Measurements from ENCODE around the gene DHDDS. TPM values are rescaled to one million over a fixed set of nuclear protein-coding genes. Genes with fewer than 3 reads are reported as not detected.

Gene DHDDS
- total and polyA plus RNA-seq, 2 of the 13 experiments (the other 11 are each of a cell fraction or from before 2014, with no cell fraction given) = 18.9 to 28.3 TPM

DNA sequence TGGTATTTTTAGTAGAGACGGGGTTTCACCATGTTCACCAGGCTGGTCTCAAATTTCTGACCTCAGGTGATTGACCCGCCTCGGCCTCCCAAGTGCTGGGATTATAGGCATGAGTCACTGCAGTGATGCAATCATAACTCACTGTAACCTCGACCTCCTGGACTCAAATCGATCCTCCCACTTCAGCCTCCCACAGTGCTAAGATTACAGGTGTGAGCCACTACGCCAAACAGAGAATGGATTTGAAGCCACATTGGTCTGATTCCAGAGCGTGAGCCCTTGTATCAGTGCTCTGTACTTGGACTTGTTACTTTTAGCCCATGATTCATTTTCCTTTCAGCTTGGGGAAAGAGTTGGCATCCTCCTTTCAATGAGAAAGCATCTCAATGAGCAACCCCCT, 44.7 kb upstream of the DHDDS start (continued):
- TF ChIP-seq, protein P1, sequence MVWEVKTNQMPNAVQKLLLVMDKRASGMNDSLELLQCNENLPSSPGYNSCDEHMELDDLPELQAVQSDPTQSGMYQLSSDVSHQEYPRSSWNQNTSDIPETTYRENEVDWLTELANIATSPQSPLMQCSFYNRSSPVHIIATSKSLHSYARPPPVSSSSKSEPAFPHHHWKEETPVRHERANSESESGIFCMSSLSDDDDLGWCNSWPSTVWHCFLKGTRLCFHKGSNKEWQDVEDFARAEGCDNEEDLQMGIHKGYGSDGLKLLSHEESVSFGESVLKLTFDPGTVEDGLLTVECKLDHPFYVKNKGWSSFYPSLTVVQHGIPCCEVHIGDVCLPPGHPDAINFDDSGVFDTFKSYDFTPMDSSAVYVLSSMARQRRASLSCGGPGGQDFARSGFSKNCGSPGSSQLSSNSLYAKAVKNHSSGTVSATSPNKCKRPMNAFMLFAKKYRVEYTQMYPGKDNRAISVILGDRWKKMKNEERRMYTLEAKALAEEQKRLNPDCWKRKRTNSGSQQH (CRISPR knock-in tag; IDR thresholded peaks at IDR 0.05; ENCODE audit: low read depth) = 0 out of 2 replicates have a peak, but pooled peaks have one; percentile 20
- no peak for TF ChIP-seq STAG1 (CRISPR knock-in tag; IDR thresholded peaks at IDR 0.05)
- peak; percentile 79; the same call in 1 of the 2 replicates for TF ChIP-seq ZNF709 (CRISPR knock-in tag; IDR thresholded peaks at IDR 0.05)
- TF ChIP-seq, protein P2, sequence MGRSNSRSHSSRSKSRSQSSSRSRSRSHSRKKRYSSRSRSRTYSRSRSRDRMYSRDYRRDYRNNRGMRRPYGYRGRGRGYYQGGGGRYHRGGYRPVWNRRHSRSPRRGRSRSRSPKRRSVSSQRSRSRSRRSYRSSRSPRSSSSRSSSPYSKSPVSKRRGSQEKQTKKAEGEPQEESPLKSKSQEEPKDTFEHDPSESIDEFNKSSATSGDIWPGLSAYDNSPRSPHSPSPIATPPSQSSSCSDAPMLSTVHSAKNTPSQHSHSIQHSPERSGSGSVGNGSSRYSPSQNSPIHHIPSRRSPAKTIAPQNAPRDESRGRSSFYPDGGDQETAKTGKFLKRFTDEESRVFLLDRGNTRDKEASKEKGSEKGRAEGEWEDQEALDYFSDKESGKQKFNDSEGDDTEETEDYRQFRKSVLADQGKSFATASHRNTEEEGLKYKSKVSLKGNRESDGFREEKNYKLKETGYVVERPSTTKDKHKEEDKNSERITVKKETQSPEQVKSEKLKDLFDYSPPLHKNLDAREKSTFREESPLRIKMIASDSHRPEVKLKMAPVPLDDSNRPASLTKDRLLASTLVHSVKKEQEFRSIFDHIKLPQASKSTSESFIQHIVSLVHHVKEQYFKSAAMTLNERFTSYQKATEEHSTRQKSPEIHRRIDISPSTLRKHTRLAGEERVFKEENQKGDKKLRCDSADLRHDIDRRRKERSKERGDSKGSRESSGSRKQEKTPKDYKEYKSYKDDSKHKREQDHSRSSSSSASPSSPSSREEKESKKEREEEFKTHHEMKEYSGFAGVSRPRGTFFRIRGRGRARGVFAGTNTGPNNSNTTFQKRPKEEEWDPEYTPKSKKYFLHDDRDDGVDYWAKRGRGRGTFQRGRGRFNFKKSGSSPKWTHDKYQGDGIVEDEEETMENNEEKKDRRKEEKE (IDR thresholded peaks at IDR 0.05) = no peak
- TF ChIP-seq HNF1A (IDR thresholded peaks at IDR 0.05; ENCODE audit: low read depth) = 0 out of 2 replicates have a peak, but pooled peaks have one; percentile 31
- no peak for TF ChIP-seq HNF1A (CRISPR knock-in tag; IDR thresholded peaks at IDR 0.05; ENCODE audit: borderline replicate concordance)
- no peak for TF ChIP-seq ZNF251 (CRISPR knock-in tag; IDR thresholded peaks at IDR 0.05)
- TF ChIP-seq MED13 (CRISPR knock-in tag; IDR thresholded peaks at IDR 0.05) = no peak
- peak; percentile 36; the same call in 1 of the 2 replicates for TF ChIP-seq FUBP1 (CRISPR knock-in tag; IDR thresholded peaks at IDR 0.05; ENCODE audit: borderline replicate concordance)
- no peak for TF ChIP-seq FIP1L1 (IDR thresholded peaks at IDR 0.05; ENCODE audit: borderline replicate concordance, insufficient read depth, low read depth, low read length)
- no peak for TF ChIP-seq HDAC6 (IDR thresholded peaks at IDR 0.05; ENCODE audit: low read depth, low read length)
- TF ChIP-seq, protein P3, sequence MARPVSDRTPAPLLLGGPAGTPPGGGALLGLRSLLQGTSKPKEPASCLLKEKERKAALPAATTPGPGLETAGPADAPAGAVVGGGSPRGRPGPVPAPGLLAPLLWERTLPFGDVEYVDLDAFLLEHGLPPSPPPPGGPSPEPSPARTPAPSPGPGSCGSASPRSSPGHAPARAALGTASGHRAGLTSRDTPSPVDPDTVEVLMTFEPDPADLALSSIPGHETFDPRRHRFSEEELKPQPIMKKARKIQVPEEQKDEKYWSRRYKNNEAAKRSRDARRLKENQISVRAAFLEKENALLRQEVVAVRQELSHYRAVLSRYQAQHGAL (CRISPR knock-in tag; IDR thresholded peaks at IDR 0.05; ENCODE audit: not compliant biosample characterization) = no peak
- 0 out of 2 replicates have a peak, but pooled peaks have one; percentile 54 for TF ChIP-seq ZFP82 (CRISPR knock-in tag; IDR thresholded peaks at IDR 0.05; ENCODE audit: borderline replicate concordance)
- TF ChIP-seq, protein P4, sequence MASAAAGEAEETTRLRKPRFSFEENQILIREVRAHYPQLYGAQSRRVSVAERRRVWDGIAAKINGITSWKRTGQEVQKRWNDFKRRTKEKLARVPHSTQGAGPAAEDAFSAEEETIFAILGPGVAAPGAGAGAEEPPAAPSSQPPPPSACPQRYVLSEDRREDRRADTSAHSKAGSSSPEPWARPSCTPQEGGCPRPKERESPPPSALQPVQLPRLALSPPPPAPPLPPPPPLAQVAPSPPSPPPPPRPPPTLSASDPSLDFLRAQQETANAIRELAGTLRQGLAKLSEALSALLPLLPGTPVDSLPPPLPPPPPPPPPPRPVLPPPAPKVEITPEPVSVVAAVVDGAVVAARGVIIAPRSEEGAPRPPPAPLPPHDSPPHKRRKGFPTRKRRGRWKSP (CRISPR knock-in tag; IDR thresholded peaks at IDR 0.05) = peak; percentile 66; the same call in 1 of the 2 replicates
